Endothelial cell of umbilical vein (primary cell): ENCODE results near the gene ARG2. TPM values are rescaled to one million over a fixed set of nuclear protein-coding genes. Genes with fewer than 3 reads are reported as not detected.

Experiments used
- BruUV-seq: library from RNA; stranded (reverse); fragments of 400-500 nt; replicated peaks from 2 replicates; lab custom pipeline; 2021; lab: Mats Ljungman, UMichigan
- CTCF ChIA-PET: fragments of 300-600, 350-600 bp; sonication (Branson Sonifier 250); formaldehyde crosslinking; loops from one replicate; lab custom pipeline; 2021; ENCODE audit warnings: antibody characterized with exemption, inconsistent platforms; lab: Charles Lee
- POLR2A ChIA-PET: fragments of 300-600, 350-600 bp; sonication (Branson Sonifier 250); formaldehyde crosslinking; loops from one replicate; lab custom pipeline; 2021; ENCODE audit warnings: antibody characterized with exemption, inconsistent platforms; lab: Charles Lee
- DNase-seq: peaks from one replicate; pipeline ENCODE4 v3.0.0-alpha.2; 2011; ENCODE audit warnings: low read depth, low spot score
- FAIRE-seq: peaks from 2 replicates; lab custom pipeline; 2011; peaks lifted over from hg19 to GRCh38; lab: Jason Lieb, UNC
- H2AFZ ChIP-seq: 2 replicates; pipeline ENCODE4 v1.6.0; 2012; ENCODE audit warnings: low read depth, low read length, control low read depth, inconsistent platforms
- H3K27ac ChIP-seq: 2 replicates; pipeline ENCODE4 v1.5.1; 2011; ENCODE audit warnings: low read depth, mild to moderate bottlenecking, control low read depth, low read length, moderate library complexity; ENCODE audit not compliant: insufficient read depth
- H3K27me3 ChIP-seq, 2 experiments: 2 replicates each; pipeline versions ENCODE4 v1.6.0 to v1.6.1; 2011; ENCODE audit warnings: low read length in 2 of 2, mixed read lengths in 1 of 2; ENCODE audit not compliant: control insufficient read depth in 2 of 2, insufficient read depth in 2 of 2
- H3K36me3 ChIP-seq, 2 experiments: 2 replicates in 1 of 2; 3 replicates in 1 of 2; pipeline ENCODE4 v1.5.1; 2011; ENCODE audit warnings: low read length in 2 of 2, mild to moderate bottlenecking in 1 of 2, moderate library complexity in 1 of 2; ENCODE audit not compliant: control insufficient read depth in 2 of 2, insufficient read depth in 2 of 2; ENCODE audit errors: extremely low read depth in 1 of 2
- H3K4me1 ChIP-seq: 3 replicates; pipeline ENCODE4 v1.5.1; 2011; ENCODE audit warnings: mild to moderate bottlenecking, low read length; ENCODE audit not compliant: control insufficient read depth, insufficient read depth; ENCODE audit errors: extremely low read depth
- H3K4me2 ChIP-seq: 2 replicates; pipeline ENCODE4 v1.6.1; 2011; ENCODE audit warnings: low read length, control low read depth, mixed read lengths; ENCODE audit not compliant: insufficient read depth
- H3K4me3 ChIP-seq, 3 experiments: fragments of 200-600 bp in 1 of 3; sonication (generic), shearing (Covaris generic) in 1 of 3; replicated peaks in 1 of 3; 2 replicates each; pipeline ENCODE4 v1.5.1; 2011 to 2016; ENCODE audit warnings: control low read depth in 3 of 3, low read length in 3 of 3, mild to moderate bottlenecking in 2 of 3, inconsistent platforms in 1 of 3, low read depth in 1 of 3, moderate library complexity in 1 of 3; ENCODE audit not compliant: insufficient read depth in 1 of 3
- H3K79me2 ChIP-seq: 2 replicates; pipeline ENCODE4 v1.6.0; 2012; ENCODE audit warnings: low read length, inconsistent platforms; ENCODE audit not compliant: control insufficient read depth, insufficient read depth
- H3K9ac ChIP-seq: replicated peaks from 2 replicates; pipeline ENCODE3; 2011; ENCODE audit warnings: low read length, control low read depth; ENCODE audit not compliant: insufficient read depth; ENCODE audit errors: extremely low read depth
- H3K9me1 ChIP-seq: replicated peaks from 3 replicates; pipeline ENCODE4 v1.6.0; 2011; ENCODE audit warnings: mild to moderate bottlenecking, low read length; ENCODE audit not compliant: control insufficient read depth, insufficient read depth; ENCODE audit errors: extremely low read depth
- H3K9me3 ChIP-seq: replicated peaks from 2 replicates; pipeline ENCODE4 v1.5.1; 2012; ENCODE audit warnings: low read length, inconsistent platforms; ENCODE audit not compliant: control insufficient read depth, insufficient read depth
- H4K20me1 ChIP-seq: replicated peaks from 2 replicates; pipeline ENCODE3; 2011; ENCODE audit warnings: mild to moderate bottlenecking, low read length; ENCODE audit not compliant: control insufficient read depth, insufficient read depth; ENCODE audit errors: extremely low read depth
- EZH2 ChIP-seq: IDR thresholded peaks from 2 replicates; pipeline ENCODE4 v1.6.1; 2012; ENCODE audit warnings: borderline replicate concordance, low read depth, mild to moderate bottlenecking, moderate library complexity, low read length, inconsistent platforms; ENCODE audit not compliant: severe bottlenecking
- FOS ChIP-seq: IDR thresholded peaks from 2 replicates; pipeline ENCODE4 v1.6.1; 2011; ENCODE audit warnings: mild to moderate bottlenecking, low read length, moderate library complexity, borderline replicate concordance; ENCODE audit not compliant: insufficient read depth
- GATA2 ChIP-seq: IDR thresholded peaks from 2 replicates; pipeline ENCODE4 v1.7.0; 2011; ENCODE audit warnings: low read depth, mild to moderate bottlenecking, moderate library complexity, mixed read lengths, low read length; ENCODE audit not compliant: insufficient read length, insufficient read depth
- JUN ChIP-seq: IDR thresholded peaks from 2 replicates; pipeline ENCODE4 v1.6.1; 2011; ENCODE audit warnings: borderline replicate concordance, low read depth; ENCODE audit not compliant: insufficient read length, insufficient read depth
- MYC ChIP-seq: IDR thresholded peaks from one replicate; pipeline ENCODE4 v1.6.1; 2011; ENCODE audit warnings: mild to moderate bottlenecking, low read depth, low read length
- POLR2A ChIP-seq: IDR thresholded peaks from 2 replicates; pipeline ENCODE4 v1.6.1; 2012; ENCODE audit warnings: low read depth, mild to moderate bottlenecking, control low read depth, low read length
- POLR2AphosphoS5 ChIP-seq: IDR thresholded peaks from 2 replicates; pipeline ENCODE4 v1.6.1; 2012; ENCODE audit warnings: low read depth, mild to moderate bottlenecking, control low read depth, low read length, moderate library complexity; ENCODE audit not compliant: insufficient read depth
- dilution Hi-C: fragments of 300-500 bp; cut with MboI; formaldehyde crosslinking; loops from one replicate; pipeline ENCODE4 v1.15.0; 2019; ENCODE audit warnings: low sequenced_read_pairs; ENCODE audit not compliant: extremely low pct_ligation_motif_present
- intact Hi-C: fragments of 100-400 bp; cut with micrococcal nuclease; formaldehyde crosslinking; loops from one replicate; pipeline ENCODE4 v1.10.0; 2022
- polyA plus RNA-seq, 4 experiments: library from polyadenylated mRNA; depleted of rRNA in 3 of 4; stranded (reverse) in 3 of 4; unstranded in 1 of 4; fragments of >200 nt; gene quantifications; 2 replicates each; pipeline versions ENCODE4 v1.2.1 to v1.2.3, GENCODE V29; 2011 to 2012; ENCODE audit warnings: missing spikeins in 1 of 4
- total RNA-seq: library from RNA; stranded (reverse); gene quantifications from 2 replicates; pipeline ENCODE4 v1.2.3, GENCODE V29; 2021
- TF ChIP-seq, protein P1 (sequence below): IDR thresholded peaks from 2 replicates; pipeline ENCODE4 v1.6.1; 2011; ENCODE audit not compliant: insufficient read depth, insufficient read length
- TF ChIP-seq, protein P2 (sequence below), 2 donors: IDR thresholded peaks; 1 replicate in 1 of 2; 2 replicates in 1 of 2; pipeline ENCODE4 v1.5.1; 2011; ENCODE audit warnings: low read length in 2 of 2, mild to moderate bottlenecking in 2 of 2, moderate library complexity in 2 of 2, control low read depth in 1 of 2, inconsistent platforms in 1 of 2, low read depth in 1 of 2; ENCODE audit not compliant: insufficient read depth in 1 of 2; ENCODE audit errors: extremely low read depth in 1 of 2

The ARG2 gene
- total and polyA plus RNA-seq, 2 donors (not counting 3 experiments of a cell fraction or from before 2014, with no cell fraction given) = 16.6 to 22.5 TPM

DNA sequence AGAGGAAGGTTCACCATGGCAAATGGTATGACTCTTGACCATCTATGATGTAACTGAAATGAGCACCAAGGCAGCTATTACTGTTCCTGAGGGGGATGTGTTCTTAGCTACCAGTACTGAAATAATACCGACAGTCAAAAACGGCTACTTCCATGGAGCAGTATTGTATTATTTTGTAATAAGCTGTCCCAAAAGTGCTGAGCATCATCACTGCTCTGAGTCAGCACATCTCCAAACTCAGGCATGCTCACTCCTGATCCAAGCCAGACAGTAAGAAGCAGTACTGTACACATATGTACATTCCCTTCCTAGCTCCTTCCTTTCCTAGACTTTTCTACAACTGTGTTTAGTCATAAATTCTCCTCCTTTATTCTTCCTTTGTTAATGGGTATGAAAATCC, 46.1 kb downstream of the ARG2 start:
- Histone ChIP-seq H3K4me2 (no peak overlapping the region), H2AFZ (no peak overlapping the region), H3K4me3 (no peak overlapping the region), H3K9me1 (no peaks in the 10 kb centered on the region), H3K36me3 (no peaks in the 10 kb centered on the region), H3K79me2 (peaks cover 43% of the 10 kb centered on the region), H3K9me3 (no peaks in the 10 kb centered on the region), H4K20me1 (peaks cover 4% of the 10 kb centered on the region), H3K27me3 (no peaks in the 10 kb centered on the region), H3K9ac (no peak overlapping the region), H3K4me1 (no peaks in the 10 kb centered on the region), H3K27ac (no peak overlapping the region)
- no peak for FAIRE-seq
- ChIA-PET POLR2A (no interaction called here), CTCF (interaction anchor here (0.8 to 15.5 kb wide), 8 partner anchors 36 to 239 kb away, joined by 3 to 437 read pairs (median 46); partner anchors contain the start of genes ARG2, PIGH and RDH12)
- dilution Hi-C loops (no loop called here), intact Hi-C loops (loop anchor here (2.0 kb wide), 1 partner anchor 139 kb away; no protein-coding TSS in a partner anchor)
- no TSS peak for BruUV-seq
- DNase-seq = no peak
- no peak for TF ChIP-seq MYC
- no peak for TF ChIP-seq JUN
- TF ChIP-seq, protein P1, sequence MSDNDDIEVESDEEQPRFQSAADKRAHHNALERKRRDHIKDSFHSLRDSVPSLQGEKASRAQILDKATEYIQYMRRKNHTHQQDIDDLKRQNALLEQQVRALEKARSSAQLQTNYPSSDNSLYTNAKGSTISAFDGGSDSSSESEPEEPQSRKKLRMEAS = no peak
- TF ChIP-seq, protein P2, sequence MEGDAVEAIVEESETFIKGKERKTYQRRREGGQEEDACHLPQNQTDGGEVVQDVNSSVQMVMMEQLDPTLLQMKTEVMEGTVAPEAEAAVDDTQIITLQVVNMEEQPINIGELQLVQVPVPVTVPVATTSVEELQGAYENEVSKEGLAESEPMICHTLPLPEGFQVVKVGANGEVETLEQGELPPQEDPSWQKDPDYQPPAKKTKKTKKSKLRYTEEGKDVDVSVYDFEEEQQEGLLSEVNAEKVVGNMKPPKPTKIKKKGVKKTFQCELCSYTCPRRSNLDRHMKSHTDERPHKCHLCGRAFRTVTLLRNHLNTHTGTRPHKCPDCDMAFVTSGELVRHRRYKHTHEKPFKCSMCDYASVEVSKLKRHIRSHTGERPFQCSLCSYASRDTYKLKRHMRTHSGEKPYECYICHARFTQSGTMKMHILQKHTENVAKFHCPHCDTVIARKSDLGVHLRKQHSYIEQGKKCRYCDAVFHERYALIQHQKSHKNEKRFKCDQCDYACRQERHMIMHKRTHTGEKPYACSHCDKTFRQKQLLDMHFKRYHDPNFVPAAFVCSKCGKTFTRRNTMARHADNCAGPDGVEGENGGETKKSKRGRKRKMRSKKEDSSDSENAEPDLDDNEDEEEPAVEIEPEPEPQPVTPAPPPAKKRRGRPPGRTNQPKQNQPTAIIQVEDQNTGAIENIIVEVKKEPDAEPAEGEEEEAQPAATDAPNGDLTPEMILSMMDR (IDR thresholded peaks at IDR 0.05; ENCODE audit: extremely low read depth in 1 of 2, insufficient read depth in 1 of 2, low read depth in 1 of 2, low read length in 2 of 2) = no peak
- no peak for TF ChIP-seq FOS
- TF ChIP-seq EZH2 = no peak
- no peak for TF ChIP-seq GATA2
- no peak for TF ChIP-seq POLR2AphosphoS5
- TF ChIP-seq POLR2A = no peak
